Measurements from ENCODE around the gene SEMA6D.

The SEMA6D gene

DNA sequence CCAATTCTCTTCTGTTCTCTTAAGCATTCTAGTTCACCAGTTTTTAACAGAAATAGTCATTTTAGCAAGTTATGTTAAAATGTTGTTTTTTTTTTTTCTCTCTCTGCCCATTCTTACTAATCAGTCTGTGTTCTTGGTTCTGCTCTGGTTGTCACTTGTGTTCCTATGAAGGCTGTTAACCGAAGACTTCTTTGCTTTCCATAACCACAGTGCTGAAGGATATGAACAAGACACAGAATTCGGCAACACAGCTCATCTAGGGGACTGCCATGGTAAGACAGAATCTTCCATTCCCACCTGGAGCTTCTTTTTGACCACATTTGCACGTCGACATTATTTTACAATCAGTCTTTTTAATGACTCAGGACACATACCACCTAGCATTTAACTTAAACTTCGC, 49.1 kb downstream of the SEMA6D start:
- Histone ChIP-seq H2BK15ac (ENCODE audit: low read depth, poor library complexity, severe bottlenecking) (no peak overlapping the region), H3K4me2 (ENCODE audit: low read length, poor library complexity, severe bottlenecking) (no peak overlapping the region), H2BK12ac (ENCODE audit: low read length in 2 of 2) (no peak overlapping the region), H3K36me3 (ENCODE audit: control insufficient read depth in 1 of 2, insufficient read depth in 2 of 2, low read depth in 1 of 2, low read length in 2 of 2) (no peaks in the 10 kb centered on the region), H3K4me3 (ENCODE audit: insufficient read depth in 1 of 2, low read depth in 1 of 2, low read length in 2 of 2) (no peak overlapping the region), H3K27ac (ENCODE audit: low read length, poor library complexity, severe bottlenecking) (no peak overlapping the region), H2AK5ac (ENCODE audit: low read length, severe bottlenecking) (no peak overlapping the region), H3K4ac (ENCODE audit: low read depth in 1 of 2, low read length in 2 of 2) (no peak overlapping the region), H3K18ac (ENCODE audit: low read depth in 1 of 2, low read length in 2 of 2) (no peak overlapping the region), H3K9ac (ENCODE audit: low read length) (no peak overlapping the region), H3K14ac (ENCODE audit: low read length in 2 of 2) (no peak overlapping the region), H3K27me3 (ENCODE audit: control insufficient read depth in 1 of 2, insufficient read depth in 1 of 2, low read length in 2 of 2) (no peaks in the 10 kb centered on the region), H3K79me1 (replicated peaks; ENCODE audit: low read length, poor library complexity, severe bottlenecking) (no peaks in the 10 kb centered on the region), H4K8ac (ENCODE audit: low read length) (no peak overlapping the region), H3K9me3 (ENCODE audit: control insufficient read depth, low read length) (no peaks in the 10 kb centered on the region), H2BK5ac (ENCODE audit: low read depth, low read length, poor library complexity, severe bottlenecking) (no peak overlapping the region), H3K4me1 (ENCODE audit: control insufficient read depth, insufficient read depth, low read depth, low read length) (no peaks in the 10 kb centered on the region), H3K23ac (ENCODE audit: low read length in 2 of 2) (no peak overlapping the region), H4K91ac (ENCODE audit: low read length) (no peak overlapping the region), H2AFZ (ENCODE audit: low read depth, low read length) (no peak overlapping the region), H2BK120ac (ENCODE audit: low read depth, low read length) (no peak overlapping the region)
- no peak for DNase-seq
- WGBS: 98% methylated on average over 5 of the region's 5 CpGs

GRCh38 chr15:47767035-47767434, 49.7 kb downstream of the SEMA6D start:
- Histone ChIP-seq H3K4ac (ENCODE audit: low read depth in 1 of 2, low read length in 2 of 2) (no peak overlapping the region), H3K36me3 (ENCODE audit: control insufficient read depth in 1 of 2, insufficient read depth in 2 of 2, low read depth in 1 of 2, low read length in 2 of 2) (no peaks in the 10 kb centered on the region), H2BK15ac (ENCODE audit: low read depth, poor library complexity, severe bottlenecking) (no peak overlapping the region), H3K9ac (ENCODE audit: low read length) (no peak overlapping the region), H3K27me3 (ENCODE audit: control insufficient read depth in 1 of 2, insufficient read depth in 1 of 2, low read length in 2 of 2) (no peaks in the 10 kb centered on the region), H3K18ac (ENCODE audit: low read depth in 1 of 2, low read length in 2 of 2) (no peak overlapping the region), H3K14ac (ENCODE audit: low read length in 2 of 2) (no peak overlapping the region), H3K23ac (ENCODE audit: low read length in 2 of 2) (no peak overlapping the region), H2BK5ac (ENCODE audit: low read depth, low read length, poor library complexity, severe bottlenecking) (no peak overlapping the region), H3K79me1 (replicated peaks; ENCODE audit: low read length, poor library complexity, severe bottlenecking) (no peaks in the 10 kb centered on the region), H2BK120ac (ENCODE audit: low read depth, low read length) (no peak overlapping the region), H3K4me2 (ENCODE audit: low read length, poor library complexity, severe bottlenecking) (no peak overlapping the region), H3K4me1 (ENCODE audit: control insufficient read depth, insufficient read depth, low read depth, low read length) (no peaks in the 10 kb centered on the region), H3K27ac (ENCODE audit: low read length, poor library complexity, severe bottlenecking) (no peak overlapping the region), H3K4me3 (ENCODE audit: insufficient read depth in 1 of 2, low read depth in 1 of 2, low read length in 2 of 2) (no peak overlapping the region), H2AK5ac (ENCODE audit: low read length, severe bottlenecking) (no peak overlapping the region), H2BK12ac (ENCODE audit: low read length in 2 of 2) (no peak overlapping the region), H3K9me3 (ENCODE audit: control insufficient read depth, low read length) (no peaks in the 10 kb centered on the region), H4K91ac (ENCODE audit: low read length) (no peak overlapping the region), H2AFZ (ENCODE audit: low read depth, low read length) (no peak overlapping the region), H4K8ac (ENCODE audit: low read length) (no peak overlapping the region)
- DNase-seq: no peak
- 89% methylated on average over 3 of the region's 5 CpGs for WGBS

DNA sequence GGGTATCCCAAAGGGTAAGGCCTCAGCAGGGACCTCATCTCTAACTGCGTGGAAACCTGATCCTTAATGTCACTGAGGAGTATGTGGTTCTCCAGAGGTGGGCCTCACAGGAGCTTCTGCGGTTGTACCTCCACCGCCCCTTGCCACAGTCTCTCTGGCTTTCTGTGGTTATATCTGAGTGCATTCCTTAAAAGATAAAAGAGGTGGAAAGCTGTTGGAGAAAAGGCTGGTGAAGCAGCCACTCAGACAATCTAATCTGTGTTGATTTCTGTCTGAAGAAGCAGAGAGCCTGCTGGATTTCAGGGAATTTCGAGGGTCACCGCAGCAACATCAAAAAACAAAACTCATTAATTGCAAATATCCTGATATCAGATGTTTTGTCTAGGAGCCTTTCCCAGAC, 51.4 kb downstream of the SEMA6D start:
- H4K91ac ChIP-seq (ENCODE audit: low read length): no peak overlapping the region

GRCh38 chr15:47769166-47769565, 51.9 kb downstream of the SEMA6D start:
- Histone ChIP-seq H3K18ac (ENCODE audit: low read depth in 1 of 2, low read length in 2 of 2) (no peak overlapping the region), H3K14ac (ENCODE audit: low read length in 2 of 2) (no peak overlapping the region), H2AK5ac (ENCODE audit: low read length, severe bottlenecking) (no peak overlapping the region), H4K8ac (ENCODE audit: low read length) (no peak overlapping the region), H3K4me2 (ENCODE audit: low read length, poor library complexity, severe bottlenecking) (no peak overlapping the region), H3K27ac (ENCODE audit: low read length, poor library complexity, severe bottlenecking) (no peak overlapping the region), H3K4me3 (ENCODE audit: insufficient read depth in 1 of 2, low read depth in 1 of 2, low read length in 2 of 2) (no peak overlapping the region), H3K4me1 (ENCODE audit: control insufficient read depth, insufficient read depth, low read depth, low read length) (no peaks in the 10 kb centered on the region), H3K4ac (ENCODE audit: low read depth in 1 of 2, low read length in 2 of 2) (no peak overlapping the region), H2BK15ac (ENCODE audit: low read depth, poor library complexity, severe bottlenecking) (no peak overlapping the region), H3K9ac (ENCODE audit: low read length) (no peak overlapping the region), H2BK120ac (ENCODE audit: low read depth, low read length) (no peak overlapping the region), H3K9me3 (ENCODE audit: control insufficient read depth, low read length) (no peaks in the 10 kb centered on the region), H2BK12ac (ENCODE audit: low read length in 2 of 2) (no peak overlapping the region), H3K27me3 (ENCODE audit: control insufficient read depth in 1 of 2, insufficient read depth in 1 of 2, low read length in 2 of 2) (no peaks in the 10 kb centered on the region), H3K23ac (ENCODE audit: low read length in 2 of 2) (no peak overlapping the region), H4K91ac (ENCODE audit: low read length) (no peak overlapping the region), H2BK5ac (ENCODE audit: low read depth, low read length, poor library complexity, severe bottlenecking) (no peak overlapping the region), H3K36me3 (ENCODE audit: control insufficient read depth in 1 of 2, insufficient read depth in 2 of 2, low read depth in 1 of 2, low read length in 2 of 2) (no peaks in the 10 kb centered on the region), H2AFZ (ENCODE audit: low read depth, low read length) (no peak overlapping the region), H3K79me1 (replicated peaks; ENCODE audit: low read length, poor library complexity, severe bottlenecking) (no peaks in the 10 kb centered on the region)
- no peak for DNase-seq
- WGBS: 94% methylated on average over 3 of the region's 5 CpGs

More for the DNA sequence above, 51.4 kb downstream of the SEMA6D start:
- H3K14ac ChIP-seq (ENCODE audit: low read length in 2 of 2): no peak overlapping the region
- H3K27me3 ChIP-seq (ENCODE audit: control insufficient read depth in 1 of 2, insufficient read depth in 1 of 2, low read length in 2 of 2): no peaks in the 10 kb centered on the region
- no peak overlapping the region for H2BK12ac ChIP-seq (ENCODE audit: low read length in 2 of 2)
- H3K4ac ChIP-seq (ENCODE audit: low read depth in 1 of 2, low read length in 2 of 2): no peak overlapping the region
- H3K4me3 ChIP-seq (ENCODE audit: insufficient read depth in 1 of 2, low read depth in 1 of 2, low read length in 2 of 2): no peak overlapping the region
- H3K9me3 ChIP-seq (ENCODE audit: control insufficient read depth, low read length): no peaks in the 10 kb centered on the region
- no peak overlapping the region for H2AFZ ChIP-seq (ENCODE audit: low read depth, low read length)
- DNase-seq: no peak
- no peak overlapping the region for H4K8ac ChIP-seq (ENCODE audit: low read length)
- no peaks in the 10 kb centered on the region for H3K36me3 ChIP-seq (ENCODE audit: control insufficient read depth in 1 of 2, insufficient read depth in 2 of 2, low read depth in 1 of 2, low read length in 2 of 2)
- no peaks in the 10 kb centered on the region for H3K79me1 ChIP-seq (replicated peaks; ENCODE audit: low read length, poor library complexity, severe bottlenecking)
- H3K18ac ChIP-seq (ENCODE audit: low read depth in 1 of 2, low read length in 2 of 2): no peak overlapping the region
- H2AK5ac ChIP-seq (ENCODE audit: low read length, severe bottlenecking): no peak overlapping the region
- no peak overlapping the region for H2BK15ac ChIP-seq (ENCODE audit: low read depth, poor library complexity, severe bottlenecking)
- 49% methylated on average over 3 of the region's 5 CpGs for WGBS
- H3K27ac ChIP-seq (ENCODE audit: low read length, poor library complexity, severe bottlenecking): no peak overlapping the region
- no peaks in the 10 kb centered on the region for H3K4me1 ChIP-seq (ENCODE audit: control insufficient read depth, insufficient read depth, low read depth, low read length)
- H2BK5ac ChIP-seq (ENCODE audit: low read depth, low read length, poor library complexity, severe bottlenecking): no peak overlapping the region
- H3K4me2 ChIP-seq (ENCODE audit: low read length, poor library complexity, severe bottlenecking): no peak overlapping the region
- H3K23ac ChIP-seq (ENCODE audit: low read length in 2 of 2): no peak overlapping the region
- H3K9ac ChIP-seq (ENCODE audit: low read length): no peak overlapping the region
- H2BK120ac ChIP-seq (ENCODE audit: low read depth, low read length): no peak overlapping the region

Measured in mesenchymal stem cell (in vitro differentiated cells and primary cell).